Measurements from ENCODE around the gene SCIN. TPM values are rescaled to one million over a fixed set of nuclear protein-coding genes. Genes with fewer than 3 reads are reported as not detected.
"Not testable (repeated sequence)": the region's sequence is repeated elsewhere in the genome, so short reads cannot be mapped to it uniquely, and the experiment has no call there.

The SCIN gene
- total and polyA plus RNA-seq, 2 experiments from 2014 or later = 0.32 to 0.64 TPM

DNA sequence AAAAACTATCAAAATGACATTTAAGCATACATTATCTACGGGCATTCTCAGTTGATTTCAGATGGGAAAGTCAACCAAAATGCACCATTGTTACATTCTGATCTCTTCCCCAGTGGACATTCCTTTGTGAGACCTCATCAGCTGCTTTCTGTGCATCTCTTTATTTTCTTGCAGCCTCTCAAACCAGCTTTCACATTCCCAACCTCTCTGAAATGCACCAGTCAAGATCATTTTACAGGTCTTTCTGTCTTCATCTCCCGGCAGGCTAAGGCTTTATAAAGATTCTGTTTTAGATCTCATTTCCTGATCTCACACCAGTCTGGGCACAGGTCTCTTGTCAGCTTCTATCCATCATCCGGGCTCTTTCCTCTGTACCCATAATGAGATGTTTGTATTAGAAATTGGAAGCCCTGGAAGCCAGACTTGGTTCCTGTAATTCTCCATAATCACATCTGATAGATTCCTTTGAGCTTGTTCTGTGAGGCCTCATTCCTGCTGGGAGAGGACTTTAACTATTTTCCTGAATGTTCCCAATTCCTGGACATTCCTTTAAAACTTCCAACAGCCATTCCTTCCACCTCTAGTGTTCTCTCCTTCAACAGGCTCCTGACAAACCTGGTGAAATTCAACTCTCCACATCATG lies 72.6 kb downstream of the SCIN start:
- in situ Hi-C loops (cut with MboI) = loop anchor here (10.0 kb wide), 1 partner anchor 622 kb away; no protein-coding TSS in a partner anchor
- Histone ChIP-seq H3K79me2 (ENCODE audit: insufficient read depth) (no peaks in the 10 kb centered on the region), H3K9me2 (ENCODE audit: insufficient read depth) (no peaks in the 10 kb centered on the region), H3K27me3 (replicated peaks; ENCODE audit: insufficient read depth) (no peaks in the 10 kb centered on the region), H3K9ac (no peak overlapping the region), H3K9me3 (ENCODE audit: low read depth) (no peaks in the 10 kb centered on the region), H3K36me3 (ENCODE audit: low read depth) (no peaks in the 10 kb centered on the region), H3K27ac (no peak overlapping the region), H3K4me1 (ENCODE audit: insufficient read depth) (peaks cover 22% of the 10 kb centered on the region), H3K4me2 (ENCODE audit: unreplicated experiment) (peak overlapping the region; percentile 13), H2AFZ (peak overlapping the region; percentile 42), H4K20me1 (ENCODE audit: insufficient read depth) (no peaks in the 10 kb centered on the region), H3F3A (ENCODE audit: insufficient read depth) (peaks cover 12% of the 10 kb centered on the region), H3K4me3 (no peak overlapping the region)
- WGBS, 2 experiments (ENCODE audit: low coverage in 1 of 2, low lambda C conversion rate in 2 of 2, missing lambda C conversion rate in 2 of 2) = 78 to 79% methylated on average over 3 of the region's 3 CpGs
- DNase-seq = peak; percentile 33
- TF ChIP-seq EZH2phosphoT487 (IDR thresholded peaks at IDR 0.05; ENCODE audit: insufficient read depth, low read depth) (no peak), EZH2 (IDR thresholded peaks at IDR 0.05; ENCODE audit: insufficient read depth, poor library complexity, severe bottlenecking) (no peak)

- Histone ChIP-seq H3K9me2 (ENCODE audit: insufficient read depth) (no peaks in the 10 kb centered on the region), H3K4me2 (ENCODE audit: unreplicated experiment) (no peak overlapping the region), H4K20me1 (ENCODE audit: insufficient read depth) (no peaks in the 10 kb centered on the region), H3K79me2 (ENCODE audit: insufficient read depth) (no peaks in the 10 kb centered on the region), H3K4me1 (ENCODE audit: insufficient read depth) (peaks cover 22% of the 10 kb centered on the region), H3K36me3 (ENCODE audit: low read depth) (no peaks in the 10 kb centered on the region), H3K27me3 (replicated peaks; ENCODE audit: insufficient read depth) (no peaks in the 10 kb centered on the region), H3K4me3 (no peak overlapping the region), H3F3A (ENCODE audit: insufficient read depth) (peaks cover 12% of the 10 kb centered on the region), H2AFZ (peak overlapping the region; percentile 42; the same call in 1 of the 2 replicates), H3K9me3 (ENCODE audit: low read depth) (no peaks in the 10 kb centered on the region), H3K27ac (no peak overlapping the region), H3K9ac (no peak overlapping the region)
- in situ Hi-C loops (cut with MboI) = loop anchor here (10.0 kb wide), 1 partner anchor 621 kb away; no protein-coding TSS in a partner anchor
- WGBS, 2 experiments (ENCODE audit: low coverage in 1 of 2, low lambda C conversion rate in 2 of 2, missing lambda C conversion rate in 2 of 2) = 88 to 89% methylated on average over 5 of the region's 5 CpGs
- TF ChIP-seq EZH2 (IDR thresholded peaks at IDR 0.05; ENCODE audit: insufficient read depth, poor library complexity, severe bottlenecking) = no peak
- DNase-seq = no peak
Observed at GRCh38 chr7:12643644-12644043, 73.1 kb downstream of the SCIN start.

GRCh38 chr7:12645212-12645611 lies 74.7 kb downstream of the SCIN start:
- not testable (repeated sequence) for H3K9ac ChIP-seq; H3K4me3 ChIP-seq; H3K27ac ChIP-seq; H3K4me2 ChIP-seq (ENCODE audit: unreplicated experiment); H3K9me2 ChIP-seq (ENCODE audit: insufficient read depth); H3K79me2 ChIP-seq (ENCODE audit: insufficient read depth); H3K9me3 ChIP-seq (ENCODE audit: low read depth); H4K20me1 ChIP-seq (ENCODE audit: insufficient read depth); H2AFZ ChIP-seq; H3K36me3 ChIP-seq (ENCODE audit: low read depth); DNase-seq; H3K27me3 ChIP-seq (replicated peaks; ENCODE audit: insufficient read depth)
- peaks cover 12% of the 10 kb centered on the region for H3F3A ChIP-seq (ENCODE audit: insufficient read depth)
- in situ Hi-C loops (cut with MboI) = loop anchor here (10.0 kb wide), 1 partner anchor 620 kb away; no protein-coding TSS in a partner anchor
- 77 to 78% methylated on average over 6 of the region's 6 CpGs for WGBS, 2 experiments (ENCODE audit: low coverage in 1 of 2, low lambda C conversion rate in 2 of 2, missing lambda C conversion rate in 2 of 2)
- H3K4me1 ChIP-seq (ENCODE audit: insufficient read depth) = peaks cover 22% of the 10 kb centered on the region

GRCh38 chr7:12646139-12646538 lies 75.6 kb downstream of the SCIN start:
- DNase-seq = no peak
- Histone ChIP-seq H4K20me1 (ENCODE audit: insufficient read depth) (no peaks in the 10 kb centered on the region), H3K27me3 (replicated peaks; ENCODE audit: insufficient read depth) (no peaks in the 10 kb centered on the region), H3K36me3 (ENCODE audit: low read depth) (no peaks in the 10 kb centered on the region), H3K79me2 (ENCODE audit: insufficient read depth) (no peaks in the 10 kb centered on the region), H3K4me2 (ENCODE audit: unreplicated experiment) (no peak overlapping the region), H3K9ac (no peak overlapping the region), H2AFZ (peak overlapping the region; percentile 32), H3F3A (ENCODE audit: insufficient read depth) (peaks cover 12% of the 10 kb centered on the region), H3K9me2 (ENCODE audit: insufficient read depth) (no peaks in the 10 kb centered on the region), H3K9me3 (ENCODE audit: low read depth) (no peaks in the 10 kb centered on the region), H3K4me3 (no peak overlapping the region), H3K4me1 (ENCODE audit: insufficient read depth) (peaks cover 22% of the 10 kb centered on the region), H3K27ac (no peak overlapping the region)
- TF ChIP-seq EZH2phosphoT487 (IDR thresholded peaks at IDR 0.05; ENCODE audit: insufficient read depth, low read depth) (no peak), EZH2 (IDR thresholded peaks at IDR 0.05; ENCODE audit: insufficient read depth, poor library complexity, severe bottlenecking) (no peak)
- in situ Hi-C loops (cut with MboI) = loop anchor here (10.0 kb wide), 1 partner anchor 619 kb away; no protein-coding TSS in a partner anchor
- WGBS, 2 experiments (ENCODE audit: low coverage in 1 of 2, low lambda C conversion rate in 2 of 2, missing lambda C conversion rate in 2 of 2) = 10 to 15% methylated on average over 1 of the region's 1 CpG
